ENCODE data around the gene SRM. TPM values are rescaled to one million over a fixed set of nuclear protein-coding genes. Genes with fewer than 3 reads are reported as not detected.
"Not testable (repeated sequence)": the region's sequence is repeated elsewhere in the genome, so short reads cannot be mapped to it uniquely, and the experiment has no call there.

The SRM gene
- 147 and 152 TPM in 2 replicates for total RNA-seq
- long read RNA-seq, partial matches to known transcripts, result 1 of 2 reads
- long read RNA-seq, other reads (novel, unspliced or antisense), result 0 of 2 reads

DNA sequence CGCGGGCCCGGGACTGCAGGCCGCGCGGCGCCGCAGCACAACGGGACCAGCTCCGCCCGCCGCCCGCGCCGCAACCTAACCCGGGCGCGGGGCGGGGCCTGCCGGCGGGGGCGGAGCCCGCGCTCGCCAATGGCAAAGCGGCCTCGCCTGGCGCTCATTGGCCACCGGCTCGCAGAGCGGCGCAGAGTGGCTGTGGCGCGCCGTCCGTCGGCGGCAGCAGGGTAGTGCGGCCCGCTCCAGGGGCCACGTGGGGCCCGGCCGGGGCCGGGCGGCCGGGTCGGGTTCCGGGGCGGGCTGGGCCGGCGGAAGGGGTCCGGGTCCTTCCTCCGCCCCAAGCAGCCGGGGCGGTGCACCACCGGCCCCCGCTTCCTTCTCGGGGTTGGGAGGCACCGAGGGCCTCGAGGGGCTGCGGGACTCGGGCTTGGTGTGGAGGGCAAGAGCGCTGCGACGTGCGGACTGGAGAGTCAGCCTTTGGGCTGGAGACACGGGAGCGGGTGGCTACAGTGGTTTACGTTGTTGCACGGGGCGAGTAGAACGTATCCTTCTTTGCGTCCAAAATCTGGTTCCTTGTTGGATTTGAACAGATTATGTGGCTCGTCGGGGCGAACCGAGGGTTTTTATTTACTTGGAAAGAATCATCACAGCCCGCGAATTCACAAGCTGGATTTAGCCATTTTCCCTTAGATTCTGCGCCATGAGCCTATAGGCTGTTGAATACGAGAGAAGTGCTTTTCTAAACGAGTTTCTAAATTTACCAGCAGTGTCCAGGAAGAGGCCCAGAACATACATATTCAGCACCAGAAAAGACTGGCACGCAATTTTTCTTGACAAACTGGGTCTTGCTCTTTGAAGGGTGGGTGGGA lies at the start of gene SRM:
Gene SRM, minus strand, starts transcription at position 51 of the 863 bp plus-strand sequence. CDS start 75 bp downstream, outside the sequence.
- H3K4me3 Mint-ChIP-seq, result peak within 1 kb of the TSS; percentile 97
- H3K36me3 Mint-ChIP-seq (ENCODE audit: low read depth), result peaks cover 7% of the 10 kb centered on the region
- no peaks in the 10 kb centered on the region for H3K27me3 Mint-ChIP-seq (ENCODE audit: low read depth)
- no peaks in the 10 kb centered on the region for H3K9me3 Mint-ChIP-seq
- DNase-seq (ENCODE audit: low read depth, low spot score), result peak; percentile 79
- peak within 1 kb of the TSS; percentile 96 for H3K27ac Mint-ChIP-seq (ENCODE audit: unreplicated experiment)
- TF ChIP-seq, protein P1, sequence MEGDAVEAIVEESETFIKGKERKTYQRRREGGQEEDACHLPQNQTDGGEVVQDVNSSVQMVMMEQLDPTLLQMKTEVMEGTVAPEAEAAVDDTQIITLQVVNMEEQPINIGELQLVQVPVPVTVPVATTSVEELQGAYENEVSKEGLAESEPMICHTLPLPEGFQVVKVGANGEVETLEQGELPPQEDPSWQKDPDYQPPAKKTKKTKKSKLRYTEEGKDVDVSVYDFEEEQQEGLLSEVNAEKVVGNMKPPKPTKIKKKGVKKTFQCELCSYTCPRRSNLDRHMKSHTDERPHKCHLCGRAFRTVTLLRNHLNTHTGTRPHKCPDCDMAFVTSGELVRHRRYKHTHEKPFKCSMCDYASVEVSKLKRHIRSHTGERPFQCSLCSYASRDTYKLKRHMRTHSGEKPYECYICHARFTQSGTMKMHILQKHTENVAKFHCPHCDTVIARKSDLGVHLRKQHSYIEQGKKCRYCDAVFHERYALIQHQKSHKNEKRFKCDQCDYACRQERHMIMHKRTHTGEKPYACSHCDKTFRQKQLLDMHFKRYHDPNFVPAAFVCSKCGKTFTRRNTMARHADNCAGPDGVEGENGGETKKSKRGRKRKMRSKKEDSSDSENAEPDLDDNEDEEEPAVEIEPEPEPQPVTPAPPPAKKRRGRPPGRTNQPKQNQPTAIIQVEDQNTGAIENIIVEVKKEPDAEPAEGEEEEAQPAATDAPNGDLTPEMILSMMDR (conservative IDR thresholded peaks at IDR 0.05), result peak; percentile 60
- peaks cover 30% of the 10 kb centered on the region for H3K4me1 Mint-ChIP-seq

DNA sequence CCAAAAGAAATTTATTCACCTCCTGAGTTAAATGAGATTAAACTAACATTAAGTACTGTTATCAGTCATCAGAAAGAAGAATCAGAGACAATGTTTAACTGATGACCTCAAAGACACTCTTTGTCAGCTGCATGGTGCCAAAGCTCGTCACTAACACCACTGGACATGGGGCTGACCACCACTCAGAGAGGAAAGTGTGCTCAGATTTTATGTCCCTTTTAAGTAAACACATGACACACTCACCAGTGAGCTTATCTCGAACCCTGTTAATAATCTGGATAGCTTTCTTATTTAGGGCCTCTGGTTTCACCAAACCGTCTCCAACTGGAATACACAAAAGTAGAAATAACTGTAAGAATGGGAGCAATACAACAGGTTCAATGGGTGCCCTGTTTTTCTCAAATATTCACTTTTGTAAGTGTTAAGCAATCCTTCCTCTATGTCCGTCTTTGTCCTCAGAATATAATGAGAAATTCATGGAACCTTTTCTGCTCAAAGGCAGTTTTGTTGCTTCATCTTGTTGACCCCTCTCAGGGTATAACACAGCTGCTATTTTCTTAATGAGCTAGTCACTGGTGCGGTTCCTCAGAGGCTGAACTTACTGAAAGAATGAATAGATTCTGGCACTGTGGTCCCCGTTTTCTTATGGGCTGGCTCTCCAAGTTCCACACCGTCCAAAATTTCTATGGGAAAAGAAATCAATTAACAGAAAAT lies 49.4 kb upstream of the SRM start:
- Mint-ChIP-seq H3K4me3 (peak overlapping the region; percentile 10), H3K4me1 (peaks cover 18% of the 10 kb centered on the region), H3K36me3 (ENCODE audit: low read depth) (peaks cover 9% of the 10 kb centered on the region)

DNA sequence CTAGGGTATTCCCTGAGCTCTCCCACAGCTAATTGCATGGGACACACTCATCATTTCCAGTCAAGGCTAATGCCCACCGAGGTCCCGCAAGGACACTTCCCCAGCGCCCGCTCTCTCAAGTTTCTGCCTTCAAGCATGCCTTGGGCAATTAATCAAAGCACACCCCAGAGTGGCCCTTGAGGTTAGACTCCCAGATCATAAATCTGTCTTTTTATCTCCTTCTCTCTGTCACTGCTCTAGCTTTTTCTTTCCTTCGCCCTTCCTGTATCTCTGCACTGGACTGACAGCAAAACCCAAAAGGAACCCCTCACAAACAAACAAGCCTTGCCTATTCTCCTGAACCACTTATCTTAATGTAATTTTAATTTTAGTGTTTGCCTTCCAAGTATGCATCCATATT lies 47.8 kb upstream of the SRM start:
- Mint-ChIP-seq H3K27ac (ENCODE audit: unreplicated experiment) (no peak overlapping the region), H3K4me3 (no peak overlapping the region), H3K36me3 (ENCODE audit: low read depth) (peaks cover 8% of the 10 kb centered on the region), H3K4me1 (peaks cover 18% of the 10 kb centered on the region), H3K9me3 (no peaks in the 10 kb centered on the region), H3K27me3 (ENCODE audit: low read depth) (no peaks in the 10 kb centered on the region)
- no peak for DNase-seq (ENCODE audit: low read depth, low spot score)
- TF ChIP-seq, protein P1 (conservative IDR thresholded peaks at IDR 0.05), result no peak

More for the DNA sequence above, 49.4 kb upstream of the SRM start:
- TF ChIP-seq, protein P1 (conservative IDR thresholded peaks at IDR 0.05), result no peak
- Mint-ChIP-seq H3K9me3 (no peaks in the 10 kb centered on the region), H3K27me3 (ENCODE audit: low read depth) (no peaks in the 10 kb centered on the region), H3K27ac (ENCODE audit: unreplicated experiment) (peak overlapping the region; percentile 91)
- peak; percentile 3 for DNase-seq (ENCODE audit: low read depth, low spot score)

DNA sequence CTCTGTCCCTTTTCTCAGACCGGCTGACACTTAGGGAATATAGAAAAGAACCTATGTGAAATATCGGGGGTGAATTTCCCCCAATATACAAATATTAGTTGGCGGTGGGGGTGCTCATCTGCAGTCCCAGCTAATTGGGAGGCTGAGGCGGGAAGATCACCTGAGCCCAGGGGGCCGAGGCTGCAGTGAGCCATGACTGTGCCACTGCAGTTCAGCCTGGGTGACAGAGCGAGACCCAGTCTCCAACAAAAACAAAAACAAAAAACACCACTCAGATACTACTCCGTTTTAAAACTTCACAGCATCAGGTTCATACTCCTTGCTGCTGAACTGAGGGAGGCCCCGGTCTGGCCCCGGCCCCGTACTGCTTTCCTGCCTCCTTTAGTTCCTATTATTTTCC lies 45.8 kb upstream of the SRM start:
- TF ChIP-seq, protein P1 (conservative IDR thresholded peaks at IDR 0.05), result no peak
- DNase-seq (ENCODE audit: low read depth, low spot score), result no peak
- H3K9me3 Mint-ChIP-seq, result no peaks in the 10 kb centered on the region
- H3K4me1 Mint-ChIP-seq, result peaks cover 23% of the 10 kb centered on the region
- no peak overlapping the region for H3K4me3 Mint-ChIP-seq
- peaks cover 8% of the 10 kb centered on the region for H3K36me3 Mint-ChIP-seq (ENCODE audit: low read depth)
- H3K27ac Mint-ChIP-seq (ENCODE audit: unreplicated experiment), result peak overlapping the region; percentile 69
- no peaks in the 10 kb centered on the region for H3K27me3 Mint-ChIP-seq (ENCODE audit: low read depth)

DNA sequence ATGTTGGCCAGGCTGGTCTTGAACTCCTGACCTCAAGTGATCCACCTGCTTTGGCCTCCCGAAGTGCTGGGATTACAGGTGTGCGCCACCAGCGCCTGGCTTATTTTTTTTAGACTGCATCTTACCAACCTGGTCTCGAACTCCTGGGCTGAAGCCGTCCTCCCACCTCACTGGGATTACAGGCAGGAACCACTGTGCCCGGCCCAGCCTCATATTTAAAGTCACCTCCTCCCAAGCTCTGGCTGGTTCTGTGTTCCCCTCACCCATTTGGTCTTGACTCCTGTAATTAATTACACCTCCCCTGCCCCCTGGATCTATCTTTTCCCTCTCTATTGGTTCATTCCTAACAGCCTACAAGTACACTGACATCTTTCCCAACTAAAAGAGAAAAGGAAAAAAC lies 41.5 kb upstream of the SRM start:
- Mint-ChIP-seq H3K4me3 (peak overlapping the region; percentile 80), H3K36me3 (ENCODE audit: low read depth) (peaks cover 5% of the 10 kb centered on the region), H3K27ac (ENCODE audit: unreplicated experiment) (no peak overlapping the region), H3K27me3 (ENCODE audit: low read depth) (no peaks in the 10 kb centered on the region), H3K4me1 (peaks cover 23% of the 10 kb centered on the region), H3K9me3 (no peaks in the 10 kb centered on the region)
- TF ChIP-seq, protein P1 (conservative IDR thresholded peaks at IDR 0.05), result no peak
- DNase-seq (ENCODE audit: low read depth, low spot score), result no peak

DNA sequence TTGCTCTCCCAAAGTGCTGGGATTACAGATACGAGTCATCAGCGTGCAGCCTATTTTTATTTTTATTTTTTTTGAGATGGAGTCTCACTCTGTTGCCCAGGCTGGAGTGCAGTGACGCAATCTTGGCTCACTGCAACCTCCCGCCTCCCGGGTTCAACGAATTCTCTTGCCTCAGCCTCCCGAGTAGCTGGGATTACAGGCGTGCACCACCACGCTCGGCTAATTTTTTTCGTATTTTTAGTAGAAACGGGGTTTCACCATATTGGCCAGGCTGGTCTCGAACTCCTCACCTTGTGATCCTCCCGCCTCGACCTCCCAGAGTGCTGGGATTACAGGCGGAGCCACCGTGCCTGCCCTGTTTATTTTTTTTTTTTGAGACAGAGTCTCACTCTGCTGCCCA lies 41.0 kb upstream of the SRM start:
- not testable (repeated sequence) for H3K27me3 Mint-ChIP-seq (ENCODE audit: low read depth); H3K4me3 Mint-ChIP-seq
- peaks cover 23% of the 10 kb centered on the region for H3K4me1 Mint-ChIP-seq

More for the DNA sequence above, 41.0 kb upstream of the SRM start:
- not testable (repeated sequence) for DNase-seq (ENCODE audit: low read depth, low spot score); H3K36me3 Mint-ChIP-seq (ENCODE audit: low read depth); H3K27ac Mint-ChIP-seq (ENCODE audit: unreplicated experiment); H3K9me3 Mint-ChIP-seq

Data from neural crest cell (in vitro differentiated cells).